Measurements from ENCODE around the gene ASPHD2. TPM values are rescaled to one million over a fixed set of nuclear protein-coding genes. Genes with fewer than 3 reads are reported as not detected.
"Not testable (repeated sequence)": the region's sequence is repeated elsewhere in the genome, so short reads cannot be mapped to it uniquely, and the experiment has no call there.

Gene ASPHD2
- total and polyA plus RNA-seq, 2 donors, result 2.1 to 2.9 TPM

DNA sequence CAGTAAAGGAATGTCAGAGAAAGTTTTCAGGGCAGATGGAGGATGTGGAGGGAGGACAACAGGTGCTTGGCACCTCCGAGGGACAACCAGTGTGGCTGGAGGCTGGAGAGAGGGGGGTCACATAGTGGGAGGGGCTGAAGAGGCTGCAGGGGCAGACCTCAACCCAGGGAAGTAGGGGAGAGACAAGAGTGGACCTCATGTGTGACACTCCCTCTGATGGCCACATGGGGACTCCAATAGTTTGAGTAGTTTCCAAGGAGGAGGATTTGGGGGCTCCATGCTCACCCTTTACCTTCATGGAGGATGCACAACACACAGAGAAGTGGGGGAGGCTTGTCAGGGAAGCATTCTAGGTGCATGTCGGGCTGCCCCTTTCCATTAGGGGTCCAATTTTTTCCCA lies 35.1 kb upstream of the ASPHD2 start:
- H3K27ac ChIP-seq (ENCODE audit: low read depth in 1 of 2, low read length in 1 of 2), result no peak overlapping the region
- no peaks in the 10 kb centered on the region for H3K4me1 ChIP-seq (ENCODE audit: control insufficient read depth in 2 of 2, insufficient read depth in 2 of 2, low read length in 2 of 2)
- 66% methylated on average over 2 of the region's 2 CpGs for WGBS
- no peaks in the 10 kb centered on the region for H3K9me3 ChIP-seq (ENCODE audit: control insufficient read depth in 2 of 2, insufficient read depth in 1 of 2, low read length in 1 of 2)
- no peaks in the 10 kb centered on the region for H3K36me3 ChIP-seq (ENCODE audit: control insufficient read depth in 2 of 2, insufficient read depth in 2 of 2, low read length in 1 of 2)
- H3K4me3 ChIP-seq (ENCODE audit: low read length in 2 of 2), result no peak overlapping the region
- DNase-seq (ENCODE audit: low read depth in 6 of 9, low spot score in 9 of 9), result no peak
- H3K27me3 ChIP-seq (ENCODE audit: control insufficient read depth in 2 of 2, insufficient read depth in 1 of 2, low read length in 1 of 2), result no peaks in the 10 kb centered on the region

DNA sequence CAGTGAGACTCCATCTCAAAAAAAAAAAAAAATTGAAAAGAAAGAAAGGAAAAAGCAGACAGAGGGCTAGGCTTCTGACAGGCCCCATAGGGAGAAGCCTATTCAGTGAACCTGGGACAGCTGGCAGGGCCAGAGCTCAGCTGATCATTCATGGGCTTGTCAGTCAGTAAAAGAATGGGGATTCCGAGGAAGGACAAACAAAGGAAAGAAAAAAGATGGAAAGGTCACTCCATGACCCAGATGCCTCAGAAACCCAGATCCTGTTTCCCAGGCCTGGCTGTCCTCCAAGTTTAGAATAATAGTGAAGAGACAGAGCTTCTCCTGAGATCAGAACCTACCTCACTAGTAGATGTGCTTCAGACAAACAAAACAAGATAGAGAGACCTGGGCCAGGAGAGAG lies 34.3 kb upstream of the ASPHD2 start:
- no peak for DNase-seq (ENCODE audit: low read depth in 6 of 9, low spot score in 9 of 9)
- no peaks in the 10 kb centered on the region for H3K4me1 ChIP-seq (ENCODE audit: control insufficient read depth in 2 of 2, insufficient read depth in 2 of 2, low read length in 2 of 2)
- no peaks in the 10 kb centered on the region for H3K27me3 ChIP-seq (ENCODE audit: control insufficient read depth in 2 of 2, insufficient read depth in 1 of 2, low read length in 1 of 2)
- 85% methylated on average over 1 of the region's 1 CpG for WGBS
- H3K9me3 ChIP-seq (ENCODE audit: control insufficient read depth in 2 of 2, insufficient read depth in 1 of 2, low read length in 1 of 2), result no peaks in the 10 kb centered on the region
- H3K36me3 ChIP-seq (ENCODE audit: control insufficient read depth in 2 of 2, insufficient read depth in 2 of 2, low read length in 1 of 2), result no peaks in the 10 kb centered on the region
- no peak overlapping the region for H3K27ac ChIP-seq (ENCODE audit: low read depth in 1 of 2, low read length in 1 of 2)
- no peak overlapping the region for H3K4me3 ChIP-seq (ENCODE audit: low read length in 2 of 2)

DNA sequence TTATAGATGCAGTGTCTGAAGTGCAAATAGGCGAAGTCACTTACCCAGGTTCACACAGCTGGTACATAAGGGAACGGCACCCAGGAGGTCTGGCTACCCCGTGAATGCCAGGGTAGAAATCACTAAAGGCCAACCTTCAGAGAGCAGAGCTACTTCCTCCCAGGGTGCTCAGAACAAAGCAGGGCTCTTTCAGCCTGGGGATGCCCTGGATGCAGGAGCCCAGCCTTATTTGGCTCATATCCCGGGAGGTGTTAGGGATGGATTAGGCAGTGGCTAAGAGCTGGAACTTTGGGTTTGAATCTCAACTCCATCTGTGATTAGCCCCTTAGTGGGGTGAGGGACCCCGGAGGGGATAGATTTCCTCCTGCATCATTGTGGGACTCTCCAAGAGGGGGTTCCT lies 33.1 kb upstream of the ASPHD2 start:
- no peak for DNase-seq (ENCODE audit: low read depth in 6 of 9, low spot score in 9 of 9)
- Histone ChIP-seq H3K9me3 (ENCODE audit: control insufficient read depth in 2 of 2, insufficient read depth in 1 of 2, low read length in 1 of 2) (no peaks in the 10 kb centered on the region), H3K27ac (ENCODE audit: low read depth in 1 of 2, low read length in 1 of 2) (no peak overlapping the region), H3K4me3 (ENCODE audit: low read length in 2 of 2) (no peak overlapping the region), H3K4me1 (ENCODE audit: control insufficient read depth in 2 of 2, insufficient read depth in 2 of 2, low read length in 2 of 2) (no peaks in the 10 kb centered on the region), H3K27me3 (ENCODE audit: control insufficient read depth in 2 of 2, insufficient read depth in 1 of 2, low read length in 1 of 2) (no peaks in the 10 kb centered on the region), H3K36me3 (ENCODE audit: control insufficient read depth in 2 of 2, insufficient read depth in 2 of 2, low read length in 1 of 2) (no peaks in the 10 kb centered on the region)
- WGBS, result 82% methylated on average over 5 of the region's 5 CpGs

DNA sequence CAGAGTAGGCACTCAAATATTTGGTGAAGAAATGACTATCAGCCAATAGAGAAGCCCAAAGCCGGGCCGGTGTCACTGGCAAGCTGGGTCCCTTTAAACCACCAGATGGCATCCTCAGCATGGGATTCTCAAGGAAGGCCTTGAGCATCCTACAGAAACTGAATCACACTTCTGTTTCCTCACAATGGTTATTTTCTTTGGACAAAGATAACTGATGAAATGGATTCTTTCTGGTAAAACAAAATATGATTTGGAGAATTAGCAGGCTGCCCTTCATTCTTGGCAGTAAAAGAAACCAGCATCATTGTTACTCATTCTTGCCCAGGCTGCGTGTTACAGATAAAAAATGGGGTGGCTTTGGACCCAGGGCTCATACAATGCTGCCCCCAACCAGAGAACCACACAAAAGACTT lies 30.3 kb upstream of the ASPHD2 start:
- peak in 6 of 9 donors; percentile 8 to 59 (median 28) for DNase-seq (ENCODE audit: low read depth in 6 of 9, low spot score in 9 of 9)
- H3K9me3 ChIP-seq (ENCODE audit: control insufficient read depth in 2 of 2, insufficient read depth in 1 of 2, low read length in 1 of 2), result no peaks in the 10 kb centered on the region
- no peak overlapping the region for H3K27ac ChIP-seq (ENCODE audit: low read depth in 1 of 2, low read length in 1 of 2)
- no peaks in the 10 kb centered on the region for H3K36me3 ChIP-seq (ENCODE audit: control insufficient read depth in 2 of 2, insufficient read depth in 2 of 2, low read length in 1 of 2)
- H3K4me1 ChIP-seq (ENCODE audit: control insufficient read depth in 2 of 2, insufficient read depth in 2 of 2, low read length in 2 of 2), result no peaks in the 10 kb centered on the region
- peaks cover 0 to 3% of the 10 kb centered on the region in 2 donors for H3K27me3 ChIP-seq (ENCODE audit: control insufficient read depth in 2 of 2, insufficient read depth in 1 of 2, low read length in 1 of 2)
- WGBS, result 39% methylated on average over 3 of the region's 3 CpGs
- H3K4me3 ChIP-seq (ENCODE audit: low read length in 2 of 2), result no peak overlapping the region

- no peak for DNase-seq (ENCODE audit: low read depth in 6 of 9, low spot score in 9 of 9)
- 89% methylated on average over 1 of the region's 1 CpG for WGBS
- H3K36me3 ChIP-seq (ENCODE audit: control insufficient read depth in 2 of 2, insufficient read depth in 2 of 2, low read length in 1 of 2), result no peaks in the 10 kb centered on the region
Measured at GRCh38 chr22:26399289-26399688, 29.8 kb upstream of the ASPHD2 start.

GRCh38 chr22:26401726-26402125 lies 27.3 kb upstream of the ASPHD2 start:
- WGBS, result 87% methylated on average over 5 of the region's 5 CpGs
- no peak overlapping the region for H3K4me3 ChIP-seq (ENCODE audit: low read length in 2 of 2)
- H3K27ac ChIP-seq (ENCODE audit: low read depth in 1 of 2, low read length in 1 of 2), result no peak overlapping the region
- no peak for DNase-seq (ENCODE audit: low read depth in 6 of 9, low spot score in 9 of 9)
- H3K4me1 ChIP-seq (ENCODE audit: control insufficient read depth in 2 of 2, insufficient read depth in 2 of 2, low read length in 2 of 2), result peaks cover 0 to 2% of the 10 kb centered on the region in 2 donors
- H3K9me3 ChIP-seq (ENCODE audit: control insufficient read depth in 2 of 2, insufficient read depth in 1 of 2, low read length in 1 of 2), result no peaks in the 10 kb centered on the region
- H3K27me3 ChIP-seq (ENCODE audit: control insufficient read depth in 2 of 2, insufficient read depth in 1 of 2, low read length in 1 of 2), result peaks cover 0 to 5% of the 10 kb centered on the region in 2 donors
- H3K36me3 ChIP-seq (ENCODE audit: control insufficient read depth in 2 of 2, insufficient read depth in 2 of 2, low read length in 1 of 2), result no peaks in the 10 kb centered on the region

More at GRCh38 chr22:26399289-26399688, 29.8 kb upstream of the ASPHD2 start:
- Histone ChIP-seq H3K27me3 (ENCODE audit: control insufficient read depth in 2 of 2, insufficient read depth in 1 of 2, low read length in 1 of 2) (peaks cover 0 to 3% of the 10 kb centered on the region in 2 donors), H3K9me3 (ENCODE audit: control insufficient read depth in 2 of 2, insufficient read depth in 1 of 2, low read length in 1 of 2) (no peaks in the 10 kb centered on the region), H3K27ac (ENCODE audit: low read depth in 1 of 2, low read length in 1 of 2) (no peak overlapping the region), H3K4me1 (ENCODE audit: control insufficient read depth in 2 of 2, insufficient read depth in 2 of 2, low read length in 2 of 2) (no peaks in the 10 kb centered on the region), H3K4me3 (ENCODE audit: low read length in 2 of 2) (no peak overlapping the region)

GRCh38 chr22:26404851-26405421 lies 24.1 kb upstream of the ASPHD2 start:
- 26% methylated on average over 6 of the region's 6 CpGs for WGBS
- Histone ChIP-seq H3K4me3 (ENCODE audit: low read length in 2 of 2) (no peak overlapping the region), H3K4me1 (ENCODE audit: control insufficient read depth in 2 of 2, insufficient read depth in 2 of 2, low read length in 2 of 2) (peaks cover 0 to 2% of the 10 kb centered on the region in 2 donors), H3K9me3 (ENCODE audit: control insufficient read depth in 2 of 2, insufficient read depth in 1 of 2, low read length in 1 of 2) (no peaks in the 10 kb centered on the region), H3K27me3 (ENCODE audit: control insufficient read depth in 2 of 2, insufficient read depth in 1 of 2, low read length in 1 of 2) (peaks cover 0 to 5% of the 10 kb centered on the region in 2 donors), H3K36me3 (ENCODE audit: control insufficient read depth in 2 of 2, insufficient read depth in 2 of 2, low read length in 1 of 2) (no peaks in the 10 kb centered on the region), H3K27ac (ENCODE audit: low read depth in 1 of 2, low read length in 1 of 2) (no peak overlapping the region)
- DNase-seq (ENCODE audit: low read depth in 6 of 9, low spot score in 9 of 9), result peak in 1 of 9 donors; percentile 7

- H3K4me1 ChIP-seq (ENCODE audit: control insufficient read depth in 2 of 2, insufficient read depth in 2 of 2, low read length in 2 of 2), result peaks cover 0 to 2% of the 10 kb centered on the region in 2 donors
- H3K36me3 ChIP-seq (ENCODE audit: control insufficient read depth in 2 of 2, insufficient read depth in 2 of 2, low read length in 1 of 2), result no peaks in the 10 kb centered on the region
- 96% methylated on average over 4 of the region's 4 CpGs for WGBS
- no peaks in the 10 kb centered on the region for H3K9me3 ChIP-seq (ENCODE audit: control insufficient read depth in 2 of 2, insufficient read depth in 1 of 2, low read length in 1 of 2)
- DNase-seq (ENCODE audit: low read depth in 6 of 9, low spot score in 9 of 9), result no peak
- H3K4me3 ChIP-seq (ENCODE audit: low read length in 2 of 2), result no peak overlapping the region
- H3K27ac ChIP-seq (ENCODE audit: low read depth in 1 of 2, low read length in 1 of 2), result no peak overlapping the region
- peaks cover 0 to 5% of the 10 kb centered on the region in 2 donors for H3K27me3 ChIP-seq (ENCODE audit: control insufficient read depth in 2 of 2, insufficient read depth in 1 of 2, low read length in 1 of 2)
Measured at GRCh38 chr22:26406118-26406517, 22.9 kb upstream of the ASPHD2 start.

DNA sequence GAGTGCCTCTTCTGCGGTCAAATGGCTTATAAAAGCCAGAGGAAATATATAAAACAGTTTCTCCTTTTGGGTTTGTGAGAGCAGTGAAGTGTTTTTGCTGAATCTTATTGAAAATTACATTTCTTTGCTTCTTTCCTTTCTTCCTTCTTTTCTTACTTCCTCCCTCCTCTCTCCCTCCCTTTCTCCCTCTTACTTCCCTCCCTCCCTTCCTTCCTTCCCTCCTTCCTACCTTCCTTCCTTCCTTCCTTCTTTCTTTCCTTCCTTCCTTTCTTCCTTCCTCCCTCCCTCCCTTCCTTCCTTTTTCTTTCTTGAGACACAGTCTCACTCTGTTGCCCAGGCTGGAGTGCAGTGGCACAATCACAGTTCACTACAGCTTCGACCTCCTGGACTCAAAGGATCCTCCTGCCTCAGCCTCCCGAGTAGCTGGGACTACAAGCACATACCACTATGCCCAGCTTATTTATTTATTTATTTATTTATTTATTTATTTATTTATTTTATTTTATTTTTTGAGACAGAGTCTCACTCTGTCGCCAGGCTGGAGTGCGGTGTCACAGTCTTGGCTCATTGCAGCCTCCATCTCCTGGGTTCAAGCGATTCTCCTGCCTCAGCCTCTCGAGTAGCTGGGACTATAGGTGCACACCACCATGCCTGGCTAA lies 20.4 kb upstream of the ASPHD2 start:
- H3K36me3 ChIP-seq (ENCODE audit: control insufficient read depth in 2 of 2, insufficient read depth in 2 of 2, low read length in 1 of 2); H3K27me3 ChIP-seq (ENCODE audit: control insufficient read depth in 2 of 2, insufficient read depth in 1 of 2, low read length in 1 of 2); H3K4me3 ChIP-seq (ENCODE audit: low read length in 2 of 2); H3K9me3 ChIP-seq (ENCODE audit: control insufficient read depth in 2 of 2, insufficient read depth in 1 of 2, low read length in 1 of 2); H3K4me1 ChIP-seq (ENCODE audit: control insufficient read depth in 2 of 2, insufficient read depth in 2 of 2, low read length in 2 of 2); H3K27ac ChIP-seq (ENCODE audit: low read depth in 1 of 2, low read length in 1 of 2); DNase-seq (ENCODE audit: low read depth in 6 of 9, low spot score in 9 of 9): not testable (repeated sequence)
- 95% methylated on average over 7 of the region's 7 CpGs for WGBS
